ENCODE data around the gene PHC3. TPM values are rescaled to one million over a fixed set of nuclear protein-coding genes. Genes with fewer than 3 reads are reported as not detected.

Gene PHC3
- total RNA-seq, 2 experiments from 2014 or later: 143 to 150 TPM

- Histone ChIP-seq H3K4me3 (ENCODE audit: low read length) (no peak overlapping the region), H3K27me3 (ENCODE audit: control insufficient read depth in 1 of 2, insufficient read depth in 2 of 2, low read length in 2 of 2) (no peaks in the 10 kb centered on the region), H3K27ac (ENCODE audit: low read depth in 1 of 2, low read length in 2 of 2) (no peak overlapping the region), H3K4me1 (ENCODE audit: insufficient read depth, low read length) (peaks cover 13% of the 10 kb centered on the region), H3K9me3 (ENCODE audit: control insufficient read depth in 1 of 2, insufficient read depth in 1 of 2, low read length in 2 of 2) (peaks cover 4 to 10% of the 10 kb centered on the region in 2 experiments), H3K36me3 (ENCODE audit: insufficient read depth, low read length) (peaks cover 58% of the 10 kb centered on the region)
- no peak for ATAC-seq (ENCODE audit: poor library complexity)
- no peak overlapping the region for H3K27ac Mint-ChIP-seq
- no peak overlapping the region for H3K4me3 Mint-ChIP-seq
- peaks cover 53% of the 10 kb centered on the region for H3K4me1 Mint-ChIP-seq (ENCODE audit: low read depth)
- peaks cover 7% of the 10 kb centered on the region for H3K9me3 Mint-ChIP-seq
- intact Hi-C loops (cut with DNase I, micrococcal nuclease): no loop called here
- H3K36me3 Mint-ChIP-seq (ENCODE audit: low read depth): peaks cover 79% of the 10 kb centered on the region
- POLR2A ChIA-PET: no interaction called here
- no peaks in the 10 kb centered on the region for H3K27me3 Mint-ChIP-seq
- no peak for TF ChIP-seq CTCF (IDR thresholded peaks at IDR 0.05)
- no peak for DNase-seq
- CTCF ChIA-PET: no interaction called here
These were observed 51.0 kb downstream of the PHC3 start for GRCh38 chr3:170130532-170130931.

GRCh38 chr3:170128977-170129431 is 52.5 kb downstream of the PHC3 start:
- H3K27me3 ChIP-seq (ENCODE audit: control insufficient read depth in 1 of 2, insufficient read depth in 2 of 2, low read length in 2 of 2): no peaks in the 10 kb centered on the region
- Mint-ChIP-seq H3K36me3 (ENCODE audit: low read depth) (peaks cover 72% of the 10 kb centered on the region), H3K4me1 (ENCODE audit: low read depth) (peaks cover 49% of the 10 kb centered on the region), H3K27ac (peak overlapping the region; percentile 54), H3K9me3 (peaks cover 3% of the 10 kb centered on the region), H3K27me3 (no peaks in the 10 kb centered on the region), H3K4me3 (peak overlapping the region; percentile 6)
- ATAC-seq (ENCODE audit: poor library complexity) (peak; percentile 21), DNase-seq (peak in 2 of 14 experiments; percentile 2 to 18)
- ChIA-PET CTCF (interaction anchor here (1.2 kb wide), 1 partner anchor 60 kb away, joined by 4 read pairs; no protein-coding TSS in a partner anchor), POLR2A (interaction anchor here (0.6 to 1.9 kb wide), 5 partner anchors 17 to 94 kb away, joined by 3 to 9 read pairs (median 3); partner anchors contain the start of gene PHC3)
- no peak overlapping the region for H3K4me3 ChIP-seq (ENCODE audit: low read length)
- H3K27ac ChIP-seq (ENCODE audit: low read depth in 1 of 2, low read length in 2 of 2): peak overlapping the region in 1 of 2 donors; percentile 13
- H3K9me3 ChIP-seq (ENCODE audit: control insufficient read depth in 1 of 2, insufficient read depth in 1 of 2, low read length in 2 of 2): peaks cover 4 to 10% of the 10 kb centered on the region in 2 experiments
- no peak for TF ChIP-seq CTCF (IDR thresholded peaks at IDR 0.05)
- H3K4me1 ChIP-seq (ENCODE audit: insufficient read depth, low read length): peaks cover 13% of the 10 kb centered on the region
- peaks cover 44% of the 10 kb centered on the region for H3K36me3 ChIP-seq (ENCODE audit: insufficient read depth, low read length)
- intact Hi-C loops (cut with DNase I, micrococcal nuclease): loop anchor here in 1 of 2 experiments (5.0 kb wide), 2 partner anchors 38 to 53 kb away; partner anchors contain the start of gene PHC3

GRCh38 chr3:170128259-170128976 is 53.1 kb downstream of the PHC3 start:
- Mint-ChIP-seq H3K36me3 (ENCODE audit: low read depth) (peaks cover 67% of the 10 kb centered on the region), H3K27ac (peak overlapping the region; percentile 54), H3K27me3 (no peaks in the 10 kb centered on the region), H3K4me1 (ENCODE audit: low read depth) (peaks cover 44% of the 10 kb centered on the region), H3K9me3 (no peaks in the 10 kb centered on the region), H3K4me3 (peak overlapping the region; percentile 13)
- ATAC-seq (ENCODE audit: poor library complexity): peak; percentile 41
- no peak for TF ChIP-seq CTCF (IDR thresholded peaks at IDR 0.05)
- H3K4me3 ChIP-seq (ENCODE audit: low read length): no peak overlapping the region
- ChIA-PET CTCF (interaction anchor here (1.2 kb wide), 1 partner anchor 60 kb away, joined by 4 read pairs; no protein-coding TSS in a partner anchor), POLR2A (interaction anchor here (0.6 to 1.9 kb wide), 5 partner anchors 18 to 95 kb away, joined by 3 to 9 read pairs (median 3); partner anchors contain the start of gene PHC3)
- H3K27ac ChIP-seq (ENCODE audit: low read depth in 1 of 2, low read length in 2 of 2): peak overlapping the region in 1 of 2 donors; percentile 13
- intact Hi-C loops (cut with DNase I, micrococcal nuclease): loop anchor here in 1 of 2 experiments (5.0 kb wide), 2 partner anchors 39 to 54 kb away; partner anchors contain the start of gene PHC3
- H3K9me3 ChIP-seq (ENCODE audit: control insufficient read depth in 1 of 2, insufficient read depth in 1 of 2, low read length in 2 of 2): peaks cover 4 to 7% of the 10 kb centered on the region in 2 experiments
- no peaks in the 10 kb centered on the region for H3K27me3 ChIP-seq (ENCODE audit: control insufficient read depth in 1 of 2, insufficient read depth in 2 of 2, low read length in 2 of 2)
- peaks cover 13% of the 10 kb centered on the region for H3K4me1 ChIP-seq (ENCODE audit: insufficient read depth, low read length)
- DNase-seq: peak in 4 of 14 experiments; percentile 13 to 45 (median 30)
- H3K36me3 ChIP-seq (ENCODE audit: insufficient read depth, low read length): peaks cover 38% of the 10 kb centered on the region
